Esophagus muscularis mucosa (tissue), 4 donors: Measurements from ENCODE around the gene FRRS1L. TPM values are rescaled to one million over a fixed set of nuclear protein-coding genes. Genes with fewer than 3 reads are reported as not detected.

Experiments used
- DNase-seq: peaks from one replicate; pipeline ENCODE4 v3.0.0-alpha.2; 2017; ENCODE audit errors: extremely low spot score
- H3K27ac ChIP-seq, 4 donors: fragments of 200-600 bp; sonication (generic); replicated peaks in 1 of 4; 1 replicate in 3 of 4; 2 replicates in 1 of 4; pipeline ENCODE4 v1.5.1; 2016 to 2019; ENCODE audit warnings: mild to moderate bottlenecking in 1 of 4
- H3K27me3 ChIP-seq, 4 donors: fragments of 200-600 bp; sonication (generic); one replicate each; pipeline versions ENCODE4 v1.5.1 to v1.6.0; 2016 to 2019
- H3K36me3 ChIP-seq, 4 donors: fragments of 200-600 bp; sonication (generic); one replicate each; pipeline ENCODE4 v1.5.1; 2016 to 2019
- H3K4me1 ChIP-seq, 4 donors: fragments of 200-600 bp; sonication (generic); one replicate each; pipeline ENCODE4 v1.5.1; 2016 to 2019
- H3K4me3 ChIP-seq, 4 donors: fragments of 200-600 bp; sonication (generic); 1 replicate in 2 of 4; 2 replicates in 2 of 4; pipeline ENCODE4 v1.5.1; 2016 to 2019; ENCODE audit warnings: mild to moderate bottlenecking in 4 of 4, moderate library complexity in 1 of 4
- H3K9me3 ChIP-seq, 4 donors: fragments of 200-600 bp; sonication (generic); 1 replicate in 3 of 4; 2 replicates in 1 of 4; pipeline ENCODE4 v1.5.1; 2016 to 2019
- EP300 ChIP-seq: sonication (generic); formaldehyde crosslinking; IDR thresholded peaks from one replicate; pipeline ENCODE4 v1.6.1; 2017; ENCODE audit warnings: antibody characterized with exemption
- POLR2A ChIP-seq: fragments of 450-650 bp; IDR thresholded peaks from one replicate; pipeline ENCODE4 v1.6.1; 2017; ENCODE audit warnings: antibody characterized with exemption, moderate library complexity, mild to moderate bottlenecking, low read depth
- POLR2AphosphoS5 ChIP-seq, 2 donors: sonication (generic); formaldehyde crosslinking; IDR thresholded peaks; one replicate each; pipeline ENCODE4 v1.6.1; 2017; ENCODE audit warnings: antibody characterized with exemption in 2 of 2
- WGBS: methylation state at CpG from one replicate; pipeline ENCODE4 v1.1.5; 2018; 5-methylcytosine and 5-hydroxymethylcytosine counted together
- intact Hi-C: fragments of 100-400 bp; cut with DNase I; formaldehyde crosslinking; loops from one replicate; pipeline ENCODE4 v1.15.1; 2023
- total RNA-seq, 4 donors: library from RNA; depleted of rRNA; stranded (reverse); fragments of >200 nt; gene quantifications; one replicate each; pipeline versions ENCODE4 v1.1.0 to v1.2.1, GENCODE V29; 2016
- TF ChIP-seq, protein P1 (sequence below), 3 experiments: fragments of 200-600 bp in 2 of 3; fragments of 450-650 bp in 1 of 3; sonication (generic) in 2 of 3; IDR thresholded peaks; one replicate each; pipeline ENCODE4 v1.5.1; 2017 to 2019; ENCODE audit warnings: antibody characterized with exemption in 3 of 3, mild to moderate bottlenecking in 2 of 3, moderate library complexity in 1 of 3

The FRRS1L gene, protein sequence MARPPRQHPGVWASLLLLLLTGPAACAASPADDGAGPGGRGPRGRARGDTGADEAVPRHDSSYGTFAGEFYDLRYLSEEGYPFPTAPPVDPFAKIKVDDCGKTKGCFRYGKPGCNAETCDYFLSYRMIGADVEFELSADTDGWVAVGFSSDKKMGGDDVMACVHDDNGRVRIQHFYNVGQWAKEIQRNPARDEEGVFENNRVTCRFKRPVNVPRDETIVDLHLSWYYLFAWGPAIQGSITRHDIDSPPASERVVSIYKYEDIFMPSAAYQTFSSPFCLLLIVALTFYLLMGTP
- 1 to 10 TPM; 2.5 to 7.6 (median 5.3) TPM for total RNA-seq

GRCh38 chr9:109166771-109167601, at the start of gene FRRS1L:
Gene FRRS1L (minus strand): TSS chr9:109167249. CDS start chr9:109167138, 111 bp downstream.
- Histone ChIP-seq H3K27ac (no peak within 1 kb of the TSS), H3K4me3 (peak within 1 kb of the TSS; percentile 49 to 64 (median 52)), H3K27me3 (peaks cover 0 to 21% (median 0%) of the 10 kb centered on the region in 4 donors), H3K9me3 (no peaks in the 10 kb centered on the region), H3K36me3 (no peaks in the 10 kb centered on the region), H3K4me1 (peaks cover 0 to 16% (median 11%) of the 10 kb centered on the region in 4 donors)
- TF ChIP-seq, protein P1, sequence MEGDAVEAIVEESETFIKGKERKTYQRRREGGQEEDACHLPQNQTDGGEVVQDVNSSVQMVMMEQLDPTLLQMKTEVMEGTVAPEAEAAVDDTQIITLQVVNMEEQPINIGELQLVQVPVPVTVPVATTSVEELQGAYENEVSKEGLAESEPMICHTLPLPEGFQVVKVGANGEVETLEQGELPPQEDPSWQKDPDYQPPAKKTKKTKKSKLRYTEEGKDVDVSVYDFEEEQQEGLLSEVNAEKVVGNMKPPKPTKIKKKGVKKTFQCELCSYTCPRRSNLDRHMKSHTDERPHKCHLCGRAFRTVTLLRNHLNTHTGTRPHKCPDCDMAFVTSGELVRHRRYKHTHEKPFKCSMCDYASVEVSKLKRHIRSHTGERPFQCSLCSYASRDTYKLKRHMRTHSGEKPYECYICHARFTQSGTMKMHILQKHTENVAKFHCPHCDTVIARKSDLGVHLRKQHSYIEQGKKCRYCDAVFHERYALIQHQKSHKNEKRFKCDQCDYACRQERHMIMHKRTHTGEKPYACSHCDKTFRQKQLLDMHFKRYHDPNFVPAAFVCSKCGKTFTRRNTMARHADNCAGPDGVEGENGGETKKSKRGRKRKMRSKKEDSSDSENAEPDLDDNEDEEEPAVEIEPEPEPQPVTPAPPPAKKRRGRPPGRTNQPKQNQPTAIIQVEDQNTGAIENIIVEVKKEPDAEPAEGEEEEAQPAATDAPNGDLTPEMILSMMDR (IDR thresholded peaks at IDR 0.05), result no peak
- TF ChIP-seq EP300 (no peak), POLR2AphosphoS5 (IDR thresholded peaks at IDR 0.05) (no peak), POLR2A (no peak)
- no peak for DNase-seq
- 6% methylated on average over 41 of the region's 86 CpGs for WGBS
- intact Hi-C loops, result no loop called here

DNA sequence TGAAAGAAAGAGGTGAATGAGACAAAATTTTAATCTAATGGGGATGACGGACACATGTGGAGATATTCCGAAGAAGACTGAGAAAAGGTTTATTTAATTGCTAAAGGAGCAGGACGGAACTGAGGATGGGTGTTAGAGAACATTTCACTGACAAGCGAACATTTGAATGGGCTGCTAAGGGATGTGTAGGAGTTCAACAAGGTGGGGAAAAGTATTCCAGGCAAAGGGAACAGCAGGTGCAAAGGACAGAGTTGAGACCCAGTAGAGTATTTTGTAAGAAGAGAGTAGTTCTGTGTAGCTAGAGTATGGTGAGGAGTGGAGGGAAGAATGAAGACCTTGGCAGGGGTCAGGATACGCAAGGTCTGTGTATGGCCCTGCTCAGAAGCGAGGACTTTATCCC, 47.4 kb upstream of the FRRS1L start:
- Histone ChIP-seq H3K27me3 (no peaks in the 10 kb centered on the region), H3K9me3 (no peaks in the 10 kb centered on the region), H3K4me1 (no peaks in the 10 kb centered on the region), H3K36me3 (no peaks in the 10 kb centered on the region), H3K27ac (no peak overlapping the region), H3K4me3 (no peak overlapping the region)
- TF ChIP-seq, protein P1 (IDR thresholded peaks at IDR 0.05), result no peak
- TF ChIP-seq POLR2AphosphoS5 (IDR thresholded peaks at IDR 0.05) (no peak), EP300 (no peak), POLR2A (no peak)
- 95% methylated on average over 6 of the region's 6 CpGs for WGBS
- intact Hi-C loops, result no loop called here
- no peak for DNase-seq

DNA sequence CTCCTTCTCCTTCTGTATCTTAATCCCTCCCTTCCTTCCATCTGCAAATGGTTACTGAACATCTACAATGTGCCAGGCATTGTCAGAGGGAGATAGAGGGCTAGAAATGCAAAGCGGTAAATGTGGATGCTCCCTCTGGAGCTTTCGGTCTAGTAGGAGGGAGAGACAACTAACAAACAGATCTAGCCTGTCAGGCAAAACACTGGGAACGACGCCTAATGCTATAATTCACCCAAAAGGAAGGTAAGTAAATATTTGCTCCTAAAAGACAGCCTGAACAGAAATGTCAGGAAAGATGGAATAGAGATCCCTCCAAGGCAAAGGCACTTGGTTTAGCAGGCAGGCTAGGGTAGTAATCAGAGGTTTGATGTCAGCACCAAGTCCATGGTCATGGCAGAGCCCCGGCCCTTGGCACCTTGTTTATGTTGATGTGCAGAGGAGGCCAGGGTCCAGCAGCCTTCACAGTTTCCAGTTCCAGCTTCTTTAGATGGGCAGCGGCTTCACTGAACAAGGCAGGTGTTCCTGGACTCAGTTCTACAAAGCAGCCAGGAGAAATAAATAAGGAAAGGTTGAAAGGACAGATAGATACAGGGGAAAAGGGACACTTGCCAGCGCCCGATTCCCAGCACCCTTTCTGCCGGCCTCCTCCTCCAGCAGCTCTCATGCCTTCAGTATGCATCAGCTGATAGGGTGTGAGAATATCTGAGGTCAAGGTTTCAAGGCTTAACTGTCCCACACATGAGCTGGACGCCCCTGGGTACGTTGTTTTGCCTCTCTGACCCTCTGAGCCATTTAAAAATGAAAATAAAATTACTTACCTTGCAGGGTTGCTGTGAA, 46.5 kb upstream of the FRRS1L start:
- Histone ChIP-seq H3K4me3 (no peak overlapping the region), H3K36me3 (no peaks in the 10 kb centered on the region), H3K27ac (no peak overlapping the region), H3K27me3 (no peaks in the 10 kb centered on the region), H3K9me3 (no peaks in the 10 kb centered on the region), H3K4me1 (no peaks in the 10 kb centered on the region)
- TF ChIP-seq POLR2AphosphoS5 (IDR thresholded peaks at IDR 0.05) (no peak), EP300 (no peak), POLR2A (no peak)
- TF ChIP-seq, protein P1 (IDR thresholded peaks at IDR 0.05), result no peak
- intact Hi-C loops, result no loop called here
- DNase-seq, result no peak
- WGBS, result 80% methylated on average over 11 of the region's 11 CpGs

GRCh38 chr9:109212768-109213167, 45.7 kb upstream of the FRRS1L start:
- no peak overlapping the region for H3K4me3 ChIP-seq
- no peak for DNase-seq
- no peaks in the 10 kb centered on the region for H3K36me3 ChIP-seq
- intact Hi-C loops, result no loop called here
- no peaks in the 10 kb centered on the region for H3K9me3 ChIP-seq
- H3K27ac ChIP-seq, result no peak overlapping the region
- H3K4me1 ChIP-seq, result no peaks in the 10 kb centered on the region
- H3K27me3 ChIP-seq, result no peaks in the 10 kb centered on the region
- TF ChIP-seq, protein P1 (IDR thresholded peaks at IDR 0.05), result no peak
- TF ChIP-seq POLR2A (no peak), POLR2AphosphoS5 (IDR thresholded peaks at IDR 0.05) (no peak), EP300 (no peak)
- WGBS, result 91% methylated on average over 4 of the region's 4 CpGs
